Tibial nerve (tissue), 3 donors: ENCODE results near the gene DNAH6.

ENCODE experiments used
- CTCF ChIP-seq, 5 experiments: fragments of 200-600 bp in 3 of 5; fragments of 450-650 bp in 2 of 5; sonication (generic) in 3 of 5; IDR thresholded peaks; one replicate each; pipeline ENCODE4 v1.5.1; 2016 to 2019; ENCODE audit warnings: antibody characterized with exemption in 5 of 5, mild to moderate bottlenecking in 3 of 5, moderate library complexity in 2 of 5
- POLR2A ChIP-seq, 2 donors: fragments of 450-650 bp; IDR thresholded peaks; one replicate each; pipeline ENCODE4 v1.6.1; 2017; ENCODE audit warnings: antibody characterized with exemption in 2 of 2, mild to moderate bottlenecking in 2 of 2, moderate library complexity in 2 of 2

- TF ChIP-seq CTCF (IDR thresholded peaks at IDR 0.05) (no peak), POLR2A (IDR thresholded peaks at IDR 0.05) (no peak)
Observed at GRCh38 chr2:84729224-84729623, 212.9 kb downstream of the DNAH6 start.
